ENCODE results near the gene LGI1.
"Not testable (repeated sequence)": the region's sequence is repeated elsewhere in the genome, so short reads cannot be mapped to it uniquely, and the experiment has no call there.

LGI1 gene

DNA sequence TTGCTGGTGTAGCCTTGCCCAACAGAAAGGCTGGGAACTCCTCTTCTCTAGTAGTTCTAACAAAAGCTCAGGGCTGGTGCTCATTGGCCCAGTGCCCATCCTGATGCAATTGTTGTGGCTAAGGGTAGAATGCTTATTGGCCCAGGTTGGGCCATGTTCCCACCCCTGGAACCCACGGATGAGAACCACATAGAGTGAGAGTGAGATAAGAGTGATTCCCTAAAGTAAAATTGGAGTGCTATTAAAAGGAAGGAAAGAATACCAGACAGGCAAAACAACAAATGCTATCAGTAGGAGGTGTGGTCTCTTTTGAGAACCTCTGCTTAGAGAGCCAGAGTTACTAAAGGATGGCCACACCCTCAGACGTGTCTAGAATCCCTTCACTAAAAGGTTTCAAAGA lies 49.2 kb downstream of the LGI1 start:
- DNase-seq (ENCODE audit: low read depth in 2 of 2), result no peak

DNA sequence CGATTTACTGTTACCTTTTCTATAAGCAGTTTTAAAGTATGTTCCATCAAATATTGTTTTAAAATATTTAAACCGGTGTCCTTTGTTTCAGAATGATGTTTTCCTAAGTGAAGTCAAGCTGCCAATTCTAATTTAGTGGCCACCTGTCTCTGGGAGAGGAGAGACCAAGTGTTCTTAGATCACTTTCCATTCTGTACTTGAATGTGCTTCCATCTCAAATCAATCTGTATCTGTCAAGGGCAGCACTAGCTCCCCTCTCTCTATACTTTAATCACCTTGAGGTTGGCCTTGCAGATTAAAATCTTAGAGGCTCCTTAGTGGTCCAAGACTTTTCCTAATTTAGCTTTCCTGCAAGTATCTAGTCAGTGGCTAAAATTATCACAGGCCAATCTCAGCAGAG lies 49.6 kb downstream of the LGI1 start:
- no peak for DNase-seq (ENCODE audit: low read depth in 2 of 2)

DNA sequence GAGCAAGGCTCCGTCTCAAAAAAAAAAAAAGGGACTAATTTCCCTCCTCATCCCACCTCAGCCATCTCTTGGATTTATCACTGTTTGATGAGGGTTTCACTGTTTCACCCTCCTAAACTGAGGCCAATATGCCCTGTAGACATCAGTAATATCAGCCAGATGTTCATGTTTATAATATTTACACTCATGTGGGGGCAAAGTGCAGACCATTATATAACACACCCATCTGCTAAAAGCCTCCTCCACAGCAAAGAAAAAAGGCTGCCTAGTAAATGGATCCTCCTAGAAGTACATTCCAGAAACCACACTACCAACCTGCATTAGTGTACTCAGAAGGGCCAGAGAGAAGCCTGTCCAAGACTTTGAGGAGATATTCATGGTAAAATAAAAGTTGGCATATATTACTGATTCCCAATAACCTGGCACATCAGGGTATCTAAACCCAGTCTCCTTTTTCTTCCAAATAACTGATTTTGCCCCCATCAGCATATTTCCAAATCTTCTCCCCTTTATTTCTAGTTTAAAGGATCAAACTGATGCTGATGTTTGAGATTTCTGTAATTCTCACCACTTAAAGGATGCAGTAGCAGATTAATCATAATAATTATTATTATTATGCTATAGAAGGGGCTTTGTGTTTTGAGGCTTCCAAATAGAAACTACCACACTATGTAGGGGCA lies 55.1 kb downstream of the LGI1 start:
- no peak for DNase-seq (ENCODE audit: low read depth in 2 of 2)

DNA sequence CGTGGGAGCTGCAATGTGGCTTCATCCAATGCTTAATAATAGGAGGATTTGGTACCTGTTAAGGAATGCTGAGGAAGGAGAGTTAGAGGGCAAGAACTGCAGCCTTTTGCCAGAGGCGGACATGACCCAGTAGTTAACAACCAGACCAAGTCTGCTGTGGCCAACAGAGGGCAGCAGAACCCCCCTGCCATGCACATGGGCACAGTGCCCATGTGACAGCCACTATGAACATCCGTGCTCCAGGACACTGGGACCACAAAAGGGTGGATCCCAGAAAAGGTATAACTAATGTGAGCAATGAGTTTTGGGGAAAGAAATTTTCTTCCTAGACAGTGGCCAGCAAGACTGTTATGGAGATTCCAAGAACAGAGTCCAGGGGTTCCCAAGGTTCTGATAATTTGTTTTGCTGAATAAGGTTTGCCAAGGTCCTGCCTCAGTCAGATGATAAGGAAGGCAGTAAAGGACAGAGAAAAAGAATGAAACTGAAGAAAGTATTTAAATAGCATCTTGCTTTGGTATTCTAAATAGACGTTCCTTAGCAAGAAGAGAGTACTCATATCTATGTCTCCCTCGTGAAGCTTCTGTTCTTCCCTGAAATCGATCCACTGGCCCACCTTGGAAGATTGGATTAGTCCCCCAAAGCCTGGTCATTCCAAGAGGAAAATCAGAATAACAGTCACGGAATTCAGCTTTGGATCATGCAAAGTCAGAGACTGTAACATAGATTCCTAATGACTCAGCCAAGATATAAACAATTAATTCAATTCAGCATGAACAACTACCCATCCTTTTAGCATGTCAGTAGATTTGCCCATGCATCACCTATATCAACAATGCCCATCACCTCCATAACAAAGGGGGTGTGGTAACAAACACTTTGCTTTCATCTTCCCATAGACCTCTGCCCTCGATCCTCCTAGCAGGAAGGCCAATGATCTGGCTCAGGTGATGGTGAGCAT lies 56.0 kb downstream of the LGI1 start:
- no peak for DNase-seq (ENCODE audit: low read depth in 2 of 2)

DNA sequence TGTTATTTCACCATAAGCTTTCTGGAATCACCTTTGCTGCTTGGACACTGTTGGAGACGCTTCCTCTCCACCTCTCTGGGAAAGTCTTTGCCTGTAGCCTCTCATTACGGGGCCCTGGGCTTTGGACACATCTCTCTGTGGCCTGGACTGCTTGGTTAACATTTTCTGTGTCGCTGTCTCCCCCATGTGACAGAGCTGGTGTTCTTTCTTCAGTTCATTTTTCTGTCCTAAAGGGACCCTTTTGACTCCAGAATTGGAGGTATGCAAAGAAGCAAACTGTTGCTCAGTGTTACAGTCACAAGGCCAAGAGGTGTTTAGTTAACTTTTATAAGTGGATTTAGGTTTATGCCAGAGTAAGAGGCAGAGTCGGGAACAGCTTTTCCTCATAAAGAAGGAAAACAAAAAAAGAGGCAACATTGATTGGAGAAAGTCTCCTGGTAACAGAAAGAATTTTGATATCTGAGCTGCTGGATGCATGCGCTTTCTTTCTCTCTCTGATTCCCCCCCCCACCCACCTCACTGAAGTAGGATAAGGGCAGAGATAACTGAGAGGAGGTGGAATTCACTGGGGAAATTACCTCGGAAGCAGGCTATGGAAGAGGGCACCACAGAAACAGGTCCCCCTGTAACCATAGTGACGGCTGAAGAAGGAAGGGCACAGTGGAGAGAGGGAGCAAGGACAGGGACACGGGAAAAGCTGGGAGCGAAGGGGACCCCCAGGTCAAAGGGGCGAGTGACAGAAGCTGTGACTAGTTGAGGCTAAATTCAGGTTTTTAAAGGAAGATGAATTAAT lies 57.8 kb downstream of the LGI1 start:
- DNase-seq (ENCODE audit: low read depth in 2 of 2), result no peak

DNA sequence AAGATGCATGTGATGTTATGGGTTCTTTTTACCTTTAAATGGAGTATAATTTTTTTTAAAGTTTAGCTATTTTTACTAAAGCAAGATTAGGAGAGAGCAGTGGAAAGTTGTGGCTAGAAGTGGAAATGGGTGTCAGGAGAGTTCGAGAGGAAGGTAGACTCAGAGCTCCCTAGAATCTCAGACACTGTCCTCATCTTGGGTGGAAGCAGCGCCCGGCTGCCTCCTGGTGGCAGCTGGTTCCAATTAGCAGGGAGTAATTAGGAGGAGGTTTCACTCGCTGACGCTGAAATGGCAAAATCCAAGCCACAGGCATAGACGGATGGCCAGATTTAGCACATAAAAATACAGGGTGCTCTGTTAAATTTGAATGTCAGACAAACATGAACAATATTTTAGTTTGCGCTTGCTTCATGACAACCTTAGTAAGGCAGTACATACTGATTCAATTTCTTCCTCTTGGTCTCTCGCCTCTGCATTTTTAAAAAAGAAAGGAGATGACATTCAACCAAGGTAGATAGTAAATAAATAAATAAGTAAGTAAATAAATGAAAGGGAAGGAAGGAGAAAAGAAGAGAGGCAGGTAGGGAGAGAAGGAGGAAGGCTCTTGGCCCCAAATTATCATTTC lies 58.5 kb downstream of the LGI1 start:
- no peak for DNase-seq (ENCODE audit: low read depth in 2 of 2)

DNA sequence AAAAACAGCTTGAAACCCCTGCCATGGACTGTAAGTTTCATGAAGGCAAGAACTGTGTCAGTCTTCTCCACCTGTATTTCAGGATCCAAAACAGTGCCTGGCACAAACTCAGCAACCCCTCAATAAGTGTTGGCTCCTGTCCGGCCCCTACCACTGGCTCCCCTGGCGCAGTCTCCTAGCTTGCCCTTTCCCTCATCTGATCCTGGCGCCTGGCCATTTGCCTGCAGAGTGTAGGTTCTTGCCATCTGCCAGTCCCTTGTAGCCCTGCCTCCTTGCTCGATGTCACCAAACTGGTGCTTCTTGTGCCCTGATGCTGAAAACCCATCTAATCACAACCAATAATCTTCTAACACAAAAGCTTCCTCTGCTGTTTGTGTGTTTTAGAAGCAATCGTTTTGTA lies 60.4 kb downstream of the LGI1 start:
- DNase-seq (ENCODE audit: low read depth in 2 of 2), result no peak

DNA sequence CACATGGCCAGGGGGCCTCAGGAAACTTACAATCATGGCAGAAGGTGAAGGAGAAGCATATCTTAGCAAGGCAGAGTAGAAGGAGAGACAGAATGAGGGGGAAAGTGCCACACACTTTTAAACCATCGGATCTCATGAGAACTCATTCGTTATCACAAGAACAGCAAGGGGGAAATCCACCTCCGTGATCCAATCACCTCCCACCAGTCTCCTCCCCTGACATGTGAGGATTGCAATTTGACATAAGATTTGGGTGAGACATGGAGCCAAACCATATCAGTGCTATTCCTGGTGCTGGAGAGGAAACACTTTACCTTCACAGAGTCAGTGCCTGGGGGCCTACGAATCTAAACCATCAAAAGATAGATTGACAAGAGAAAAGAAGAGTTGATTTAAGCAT lies 61.8 kb downstream of the LGI1 start:
- no peak for DNase-seq (ENCODE audit: low read depth in 2 of 2)

DNA sequence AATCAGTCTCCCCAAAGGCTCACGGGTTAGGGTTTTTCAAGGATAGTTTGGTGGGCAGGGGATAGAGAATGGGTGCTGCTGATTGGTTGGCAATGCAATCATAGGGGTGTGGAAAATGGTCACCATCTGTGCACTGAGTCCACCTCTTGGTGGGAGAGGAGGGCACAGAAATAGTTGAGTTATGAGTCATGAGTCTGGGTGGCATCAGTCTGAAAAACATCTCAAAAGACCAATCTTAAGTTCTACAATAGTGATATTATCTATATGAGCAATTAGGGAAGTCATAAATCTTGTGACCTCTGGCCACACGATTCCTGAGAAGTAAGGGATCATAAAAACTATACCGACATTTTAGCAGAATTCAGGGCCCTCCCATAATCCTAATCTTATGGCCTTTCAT lies 62.7 kb downstream of the LGI1 start:
- DNase-seq (ENCODE audit: low read depth in 2 of 2), result no peak

DNA sequence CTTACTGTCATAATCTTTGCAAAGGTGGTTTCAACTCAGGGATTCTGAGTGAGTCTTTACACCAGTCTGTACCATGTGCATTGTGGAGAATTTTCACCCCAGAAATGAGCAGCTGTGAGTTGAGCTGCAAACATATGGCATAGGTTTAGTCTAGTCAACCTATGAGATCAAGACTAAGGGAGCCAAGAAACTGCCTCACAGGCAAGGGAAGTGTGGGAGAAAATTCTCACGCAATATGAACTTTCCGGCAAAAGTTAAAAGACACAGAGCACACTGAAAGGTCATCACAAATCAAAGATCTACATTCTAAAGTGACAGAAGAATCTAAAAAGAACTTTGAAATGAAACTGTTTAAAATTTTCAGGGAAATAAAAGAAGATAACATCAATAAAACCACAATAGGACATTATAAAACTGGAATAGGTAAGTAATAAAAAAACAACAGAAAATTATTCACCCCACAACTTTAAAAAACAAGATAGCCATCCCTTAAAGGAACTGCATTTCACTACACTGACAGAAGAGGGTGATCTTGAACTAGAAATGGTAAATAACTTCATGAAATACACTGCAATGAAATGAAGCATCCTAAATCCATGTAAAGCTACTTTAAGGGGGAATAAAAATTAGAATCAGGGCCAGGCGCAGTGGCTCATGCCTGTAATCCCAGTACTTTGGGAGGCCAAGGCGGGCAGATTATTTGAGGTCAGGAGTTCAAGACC lies 63.5 kb downstream of the LGI1 start:
- no peak for DNase-seq (ENCODE audit: low read depth in 2 of 2)

DNA sequence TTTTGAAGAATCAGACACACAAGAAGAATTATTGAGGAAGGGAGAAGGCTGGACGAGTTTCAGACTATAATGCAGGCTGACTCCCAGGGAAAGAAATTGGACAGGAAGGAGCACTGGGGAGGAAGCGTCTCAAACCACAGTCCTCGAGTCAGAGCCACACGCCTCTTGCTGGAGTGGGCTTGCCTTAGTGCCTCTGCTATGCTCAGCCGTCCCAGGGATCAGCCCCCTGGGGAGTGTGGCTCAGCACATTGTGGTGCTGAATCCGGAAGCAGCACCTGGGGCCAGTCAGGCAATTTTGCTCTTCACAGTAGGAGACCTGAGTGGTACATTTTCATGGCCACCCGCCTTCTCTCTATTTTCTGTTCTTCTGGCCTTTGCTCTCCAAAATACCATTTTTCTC lies 68.6 kb downstream of the LGI1 start:
- no peak for DNase-seq (ENCODE audit: low read depth in 2 of 2)

DNA sequence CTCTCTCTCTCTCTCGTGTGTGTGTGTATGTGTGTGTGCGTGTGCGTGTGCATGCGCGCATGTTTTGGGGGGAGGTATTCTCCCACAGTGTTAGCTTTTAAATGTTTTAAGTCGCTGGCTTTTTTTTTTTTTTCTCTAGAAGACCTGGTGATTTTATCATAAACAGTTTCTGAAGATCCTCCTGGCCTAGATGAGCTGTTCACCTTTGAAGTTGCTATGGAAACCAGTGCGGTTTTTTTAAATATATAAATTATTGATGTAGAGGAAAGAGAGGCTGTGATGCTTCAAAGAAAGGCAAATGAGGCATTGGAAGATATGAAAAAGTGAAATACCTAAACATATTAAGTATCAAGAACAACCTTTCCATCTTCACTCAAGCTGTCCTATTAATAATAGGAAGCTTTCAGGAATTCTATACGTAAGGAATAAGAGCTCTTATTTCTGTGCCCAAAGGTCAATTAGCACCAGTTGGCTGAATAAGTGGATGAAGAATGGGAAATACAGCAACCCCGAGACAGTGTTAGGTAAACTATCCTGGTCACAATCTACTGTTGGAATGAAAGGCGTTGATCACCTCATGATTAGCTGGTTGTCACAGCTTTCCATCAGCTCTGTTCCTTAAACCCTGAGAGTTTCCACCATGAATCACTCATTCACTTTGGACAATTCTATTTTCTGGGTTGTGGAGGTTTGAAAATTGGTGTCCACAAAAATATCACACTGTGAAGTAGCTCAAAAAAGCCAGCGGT lies 69.5 kb downstream of the LGI1 start:
- DNase-seq (ENCODE audit: low read depth in 2 of 2), result no peak

DNA sequence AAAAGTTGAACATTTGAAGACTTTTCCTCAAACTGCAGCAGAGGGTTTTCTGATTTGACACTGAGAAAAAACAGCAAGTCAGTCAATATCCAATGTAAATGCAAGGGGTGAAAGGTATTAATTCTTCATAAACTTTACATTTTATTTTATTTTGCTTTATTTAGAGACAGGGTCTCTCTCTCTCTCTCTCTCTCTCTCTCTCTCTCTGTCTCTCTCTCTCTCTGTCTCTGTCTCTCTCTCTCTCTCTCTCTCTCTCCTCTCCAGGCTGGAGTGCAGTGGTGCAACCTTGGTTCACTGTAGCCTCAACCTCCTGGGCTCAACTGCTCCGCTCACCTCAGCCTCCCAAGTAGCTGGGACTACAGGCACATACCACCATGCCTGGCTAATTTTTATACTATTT lies 73.3 kb downstream of the LGI1 start:
- not testable (repeated sequence) for DNase-seq (ENCODE audit: low read depth in 2 of 2)

DNA sequence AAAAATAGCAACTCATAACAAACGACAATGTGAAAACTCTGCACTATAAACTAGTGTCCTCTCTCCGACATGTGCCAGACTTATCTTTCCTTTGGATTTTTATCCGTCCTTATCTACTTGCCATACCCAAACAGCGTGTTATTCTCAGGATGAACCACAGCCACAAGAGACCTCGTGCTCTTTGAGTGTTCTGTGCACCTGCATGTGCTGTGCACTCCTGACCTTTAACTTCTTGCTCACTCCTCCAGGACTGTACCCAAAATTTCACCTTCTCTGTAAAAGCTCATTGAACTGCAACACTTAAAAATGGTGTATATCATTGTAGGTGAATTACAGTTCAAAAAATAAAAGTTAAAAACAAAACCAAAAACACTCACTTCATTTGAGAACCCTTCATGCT lies 78.0 kb downstream of the LGI1 start:
- no peak for DNase-seq (ENCODE audit: low read depth in 2 of 2)

DNA sequence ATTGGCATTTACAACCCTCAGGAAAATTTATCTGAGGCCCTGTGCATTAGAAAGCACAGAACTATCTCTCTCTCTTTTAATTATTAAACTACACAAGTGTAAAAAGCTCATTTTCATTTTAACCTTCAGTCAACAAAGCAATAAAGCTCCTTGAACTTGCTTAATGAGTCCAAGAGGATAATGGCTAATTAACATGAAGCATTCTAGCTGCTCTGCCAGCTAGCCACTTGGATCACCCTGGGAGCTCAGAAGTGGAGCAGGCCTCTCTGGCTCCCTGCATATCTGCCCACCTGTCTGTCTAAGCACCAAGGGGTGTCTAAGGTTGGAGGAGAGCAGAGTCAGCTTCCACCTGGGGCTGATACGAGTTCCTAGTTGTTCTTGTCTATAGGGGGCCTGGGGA lies 80.1 kb downstream of the LGI1 start:
- no peak for DNase-seq (ENCODE audit: low read depth in 2 of 2)

DNA sequence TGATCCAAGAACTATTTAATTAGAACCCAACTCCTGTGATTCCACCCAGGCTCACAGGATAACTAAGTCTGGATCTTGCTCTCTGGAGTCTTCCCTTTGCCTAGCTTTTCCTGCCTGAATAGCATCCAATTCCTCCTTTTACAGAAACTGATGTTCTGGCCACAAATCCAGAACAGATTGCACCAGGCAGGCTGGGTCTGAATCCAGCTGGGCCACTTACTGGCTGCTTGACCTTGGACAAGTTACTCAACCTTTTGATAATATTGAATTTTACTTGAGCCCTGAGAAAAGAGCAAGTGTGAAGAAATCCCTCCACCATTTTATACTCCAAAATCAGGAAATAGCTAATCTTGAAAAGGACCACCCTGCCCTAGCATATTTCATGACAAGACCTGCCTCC lies 80.5 kb downstream of the LGI1 start:
- no peak for DNase-seq (ENCODE audit: low read depth in 2 of 2)

DNA sequence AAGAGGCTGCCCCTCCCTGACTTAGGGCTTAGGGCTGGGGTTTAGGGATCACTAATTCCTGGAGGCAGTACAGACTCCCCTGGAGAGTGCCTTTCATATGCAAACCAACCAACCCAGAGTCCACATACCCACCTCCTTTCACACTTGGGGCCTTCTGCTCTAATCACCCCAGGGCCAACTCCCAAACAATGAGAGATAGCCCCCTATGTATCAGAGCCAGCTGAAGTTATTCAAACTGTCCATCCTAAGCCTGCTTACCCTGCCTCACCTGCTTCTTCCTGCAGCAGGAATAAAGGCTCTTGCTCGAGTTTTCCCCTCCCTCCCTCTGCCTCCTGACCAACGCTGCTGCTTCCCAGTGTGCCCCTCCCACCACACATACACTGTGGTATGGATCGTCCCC lies 84.2 kb downstream of the LGI1 start:
- DNase-seq (ENCODE audit: low read depth in 2 of 2), result no peak

DNA sequence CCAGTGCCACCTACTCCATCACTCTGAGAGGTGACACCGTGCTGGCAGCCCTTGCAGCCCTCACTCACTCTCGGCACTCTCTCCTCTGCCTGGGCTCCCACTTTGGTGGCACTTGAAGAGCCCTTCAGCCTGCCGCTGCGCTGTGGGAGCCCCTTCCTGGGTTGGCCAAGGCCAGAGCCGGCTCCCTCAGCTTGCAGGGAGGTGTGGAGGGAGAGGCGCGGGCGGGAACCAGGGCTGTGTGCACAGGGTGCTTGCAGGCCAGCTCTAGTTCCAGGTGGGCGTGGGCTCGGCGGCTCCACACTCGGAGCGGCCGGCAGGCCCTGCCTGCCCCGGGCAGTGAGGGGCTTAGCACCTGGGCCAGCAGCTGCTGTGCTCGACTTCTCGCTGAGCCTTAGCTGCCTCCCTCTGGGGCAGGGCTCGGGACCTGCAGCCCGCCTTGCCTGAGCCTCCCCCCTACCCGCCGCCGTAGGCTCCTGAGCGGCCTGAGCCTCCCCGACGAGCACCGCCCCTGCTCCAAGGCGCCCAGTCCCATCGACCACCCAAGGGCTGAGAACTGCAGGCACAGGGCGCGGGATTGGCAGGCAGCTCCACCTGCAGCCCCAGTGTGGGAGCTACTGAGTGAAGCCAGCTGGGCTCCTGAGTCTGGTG lies 87.4 kb downstream of the LGI1 start:
- no peak for DNase-seq (ENCODE audit: low read depth in 2 of 2)
